NCI-H1436 (cell line): ENCODE data around the gene NES.

Experiments
- DNase-seq: peaks from one replicate; lab custom pipeline; 2025; lab: John Stamatoyannopoulos, UW

NES gene

GRCh38 chr1:156703741-156704140 is 26.5 kb upstream of the NES start:
- no peak for DNase-seq

- no peak for DNase-seq
Observed at GRCh38 chr1:156703336-156703735, 26.1 kb upstream of the NES start.

DNA sequence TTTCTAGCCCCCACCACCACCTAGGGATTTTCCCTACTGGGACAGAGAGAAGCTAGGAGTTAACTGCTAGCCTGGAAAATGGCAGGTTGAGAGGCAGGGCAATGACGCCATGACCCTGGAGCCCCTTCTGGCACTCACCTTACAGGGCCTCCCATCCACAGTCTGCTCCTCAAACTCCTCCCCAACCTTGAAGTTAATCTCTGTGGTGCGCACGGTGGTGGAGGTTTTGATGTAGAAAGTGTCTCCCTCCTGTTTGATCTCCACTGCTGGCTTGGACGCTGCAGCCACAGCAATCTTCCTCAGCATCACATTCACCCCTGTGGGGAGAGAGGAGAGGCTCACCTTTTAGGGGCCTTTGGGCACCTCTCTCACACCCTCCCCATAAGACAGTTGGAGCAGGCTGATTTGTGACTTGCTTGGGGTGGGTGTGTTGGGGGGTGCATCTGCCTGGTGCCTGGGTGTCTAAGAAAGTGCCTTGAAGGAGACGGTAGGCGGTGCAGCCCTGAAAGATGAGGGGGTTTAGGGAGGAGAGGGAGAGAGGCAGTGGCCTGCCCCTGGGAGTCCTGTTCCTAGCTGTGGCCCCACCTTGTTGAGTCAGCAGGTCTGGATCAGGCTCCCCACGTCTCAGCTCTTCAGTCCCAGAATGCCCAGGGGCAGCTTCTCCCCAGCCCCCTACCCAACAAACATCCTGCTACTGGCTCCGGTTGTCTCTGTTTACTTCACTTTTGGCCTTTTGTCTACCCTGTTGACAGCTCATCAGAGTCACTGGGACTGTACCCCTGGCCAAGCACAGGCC is 23.7 kb upstream of the NES start:
- no peak for DNase-seq

- DNase-seq = no peak
Observed at GRCh38 chr1:156698995-156699394, 21.8 kb upstream of the NES start.

GRCh38 chr1:156697481-156697880 is 20.3 kb upstream of the NES start:
- DNase-seq = no peak

DNA sequence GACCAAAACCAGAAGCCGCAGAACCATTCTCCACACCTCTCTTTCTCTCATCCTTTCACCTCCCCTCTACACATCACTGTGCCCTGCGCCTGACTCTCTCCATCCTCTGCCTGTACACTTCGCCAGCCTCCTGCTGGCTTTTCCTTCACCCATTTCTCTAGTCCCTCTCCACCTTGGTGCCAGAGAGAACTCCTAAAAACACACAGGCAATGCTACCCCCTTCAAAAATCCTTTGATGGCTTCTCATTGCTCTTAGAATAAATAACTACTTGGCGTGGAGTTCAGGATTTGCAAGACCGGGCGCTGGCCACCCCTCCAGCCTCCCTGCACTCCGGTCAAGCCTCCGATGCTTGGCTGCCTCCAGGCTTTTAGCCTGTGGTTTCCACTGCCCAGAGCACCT is 19.5 kb upstream of the NES start:
- DNase-seq = no peak

GRCh38 chr1:156694690-156694962 is 17.4 kb upstream of the NES start:
- DNase-seq = no peak

- DNase-seq = no peak
Observed at GRCh38 chr1:156693848-156694689, 16.9 kb upstream of the NES start.

DNA sequence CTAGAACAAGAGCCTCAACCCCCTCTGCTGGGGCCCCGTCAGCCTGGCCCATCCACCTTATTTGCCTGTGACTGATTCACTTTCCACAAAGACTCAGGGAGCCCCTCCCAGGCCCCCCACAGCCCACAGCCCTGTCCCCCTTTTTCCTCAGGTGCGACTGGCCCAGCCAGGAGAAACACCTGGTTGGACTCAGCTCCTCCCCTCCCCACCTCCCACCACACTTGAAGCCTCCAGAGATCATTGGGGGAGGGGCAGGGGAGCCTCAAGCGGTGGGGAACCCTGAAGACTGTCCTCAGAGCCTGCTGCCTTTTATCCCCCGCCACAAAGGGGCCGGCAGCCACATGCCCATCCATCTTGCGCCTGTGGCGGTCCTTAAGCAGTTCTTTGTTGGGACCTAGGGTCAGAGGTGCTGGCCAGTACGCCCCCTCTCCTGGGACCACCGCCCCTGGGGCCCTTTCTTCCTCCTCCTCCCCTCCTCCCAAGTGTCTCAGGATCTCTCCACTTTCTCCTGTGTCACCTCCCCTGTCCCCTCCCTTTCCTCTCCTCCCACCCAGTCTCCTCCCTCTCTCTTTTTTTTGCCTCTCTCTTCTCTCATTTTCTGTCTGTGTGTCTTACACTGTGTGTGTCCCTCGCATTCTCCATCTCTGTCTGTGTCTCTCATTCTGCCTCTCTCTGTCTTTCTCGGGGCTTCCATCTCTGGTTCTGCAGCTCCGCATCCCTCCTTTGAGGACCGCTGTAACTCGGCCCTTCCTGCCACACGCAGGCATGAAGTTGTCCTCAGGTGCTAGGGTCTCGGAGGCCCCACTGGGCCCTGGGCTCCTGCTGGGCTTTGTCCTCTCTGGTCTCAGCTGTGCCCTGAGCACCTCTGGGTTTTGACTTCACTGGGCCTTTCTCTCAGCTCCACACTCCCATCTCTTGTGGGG is 16.0 kb upstream of the NES start:
- peak; percentile 92 for DNase-seq

- no peak for DNase-seq
Observed at GRCh38 chr1:156692441-156692924, 15.3 kb upstream of the NES start.

DNA sequence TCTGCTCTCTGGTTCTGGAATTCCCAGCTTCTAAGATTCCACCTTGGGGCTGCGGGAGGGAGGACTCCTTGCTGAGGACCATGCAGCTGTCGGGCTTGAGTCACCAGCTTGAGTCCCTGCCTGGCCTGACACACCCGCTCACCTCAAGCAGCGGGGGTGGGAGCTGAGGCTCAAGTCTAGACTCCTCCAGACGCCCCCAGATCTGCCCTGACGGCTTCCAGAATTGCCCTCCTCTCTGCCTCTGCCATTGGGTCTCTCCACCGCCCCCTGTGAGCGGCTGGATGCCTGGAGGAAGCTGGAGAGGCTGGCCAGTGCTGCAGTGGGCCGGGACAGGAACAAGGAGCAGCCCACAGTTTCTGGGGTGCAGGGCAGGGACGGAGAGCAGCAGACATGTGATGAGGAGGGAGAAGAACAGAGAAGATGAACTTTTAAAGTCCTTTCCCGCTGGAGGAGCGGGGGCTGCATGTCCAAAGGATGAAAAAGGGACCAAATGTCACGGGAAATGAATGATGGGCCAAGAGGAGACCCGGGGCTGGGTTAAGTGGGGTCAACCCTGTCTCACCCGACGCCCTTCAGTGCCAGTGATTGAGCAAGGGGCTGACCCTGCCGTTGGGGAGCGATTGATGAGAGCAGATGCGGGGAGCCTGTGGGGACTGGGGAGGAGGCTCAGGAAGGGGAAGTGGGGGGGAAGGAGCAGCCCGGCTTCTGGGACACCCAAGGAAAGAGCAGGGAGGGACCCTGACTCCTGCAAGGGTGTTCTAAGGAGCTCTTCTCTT is 14.6 kb upstream of the NES start:
- DNase-seq = no peak

GRCh38 chr1:156691191-156691590 is 14.0 kb upstream of the NES start:
- no peak for DNase-seq

- DNase-seq = no peak
Observed at GRCh38 chr1:156690675-156691036, 13.4 kb upstream of the NES start.

- peak; percentile 15 for DNase-seq
Observed at GRCh38 chr1:156689953-156690674, 12.9 kb upstream of the NES start.

DNA sequence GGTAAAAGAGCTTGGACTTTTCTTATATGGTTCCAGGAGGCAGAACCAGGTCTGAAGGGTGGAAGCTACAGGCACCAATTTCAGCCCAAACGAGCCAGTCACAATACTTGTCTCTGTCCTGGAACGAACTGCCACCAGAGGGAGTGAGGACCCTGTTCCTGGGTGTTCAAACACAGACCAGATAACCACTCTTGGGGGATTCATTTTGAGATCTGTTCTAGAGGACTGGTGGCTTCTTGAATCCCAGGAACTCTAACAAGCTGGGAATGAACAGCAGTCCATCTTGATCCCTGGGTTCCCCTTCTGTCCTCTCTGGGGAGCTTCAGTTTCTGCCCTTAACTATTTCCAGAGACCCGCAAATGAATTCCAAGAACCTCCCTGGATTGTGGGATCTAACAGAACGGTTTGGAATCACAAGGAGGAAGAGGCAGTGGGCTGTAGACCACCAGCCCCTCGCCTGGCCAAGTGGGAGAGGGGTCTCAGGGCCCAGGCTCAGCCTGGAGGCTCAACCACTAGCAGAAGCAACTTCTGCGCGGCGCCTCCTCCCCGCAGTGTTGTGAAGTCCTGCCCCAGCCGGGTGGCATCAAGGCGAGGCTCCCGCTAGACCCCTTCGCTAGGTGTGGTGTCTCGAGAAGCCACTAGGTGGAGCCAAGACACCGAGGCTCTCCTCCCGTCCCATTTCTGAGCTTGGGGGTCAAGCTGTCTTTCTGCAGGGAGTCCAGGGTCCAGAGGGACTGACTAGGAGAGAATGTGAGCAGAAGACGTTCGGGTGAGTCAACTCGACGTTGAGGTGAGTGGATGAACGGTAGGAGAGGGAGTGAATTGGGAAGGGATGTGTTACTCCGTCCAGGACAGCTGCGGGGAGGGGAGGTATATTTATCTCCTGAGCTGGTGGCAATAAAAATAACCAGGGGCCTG is 12.1 kb upstream of the NES start:
- DNase-seq = peak; percentile 79

DNA sequence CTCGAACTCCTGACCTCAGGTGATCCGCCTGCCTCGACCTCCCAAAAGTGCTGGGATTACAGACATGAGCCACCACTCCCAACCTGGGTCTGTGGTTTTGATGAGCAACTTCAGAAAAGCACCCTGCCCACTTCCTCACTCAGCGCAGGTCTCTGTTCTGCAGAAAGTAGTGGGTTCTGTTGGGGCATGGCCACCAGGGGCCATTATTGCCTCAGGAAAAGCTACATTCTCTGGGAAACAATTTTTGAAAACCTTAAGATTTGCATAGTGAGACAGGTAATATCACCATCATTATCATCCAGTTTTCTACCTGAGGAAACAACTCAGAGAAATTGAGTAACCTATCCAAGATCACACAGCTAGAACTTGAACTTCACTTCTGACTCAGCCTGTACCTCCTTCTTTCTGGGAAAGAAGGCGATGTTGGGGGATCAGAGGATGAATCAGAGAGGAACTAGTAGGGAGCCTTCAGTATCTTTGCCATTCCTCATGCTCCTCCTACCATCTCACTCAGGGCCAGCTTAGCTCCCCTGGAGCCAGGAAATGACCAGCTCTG is 7.1 kb upstream of the NES start:
- DNase-seq = no peak

DNA sequence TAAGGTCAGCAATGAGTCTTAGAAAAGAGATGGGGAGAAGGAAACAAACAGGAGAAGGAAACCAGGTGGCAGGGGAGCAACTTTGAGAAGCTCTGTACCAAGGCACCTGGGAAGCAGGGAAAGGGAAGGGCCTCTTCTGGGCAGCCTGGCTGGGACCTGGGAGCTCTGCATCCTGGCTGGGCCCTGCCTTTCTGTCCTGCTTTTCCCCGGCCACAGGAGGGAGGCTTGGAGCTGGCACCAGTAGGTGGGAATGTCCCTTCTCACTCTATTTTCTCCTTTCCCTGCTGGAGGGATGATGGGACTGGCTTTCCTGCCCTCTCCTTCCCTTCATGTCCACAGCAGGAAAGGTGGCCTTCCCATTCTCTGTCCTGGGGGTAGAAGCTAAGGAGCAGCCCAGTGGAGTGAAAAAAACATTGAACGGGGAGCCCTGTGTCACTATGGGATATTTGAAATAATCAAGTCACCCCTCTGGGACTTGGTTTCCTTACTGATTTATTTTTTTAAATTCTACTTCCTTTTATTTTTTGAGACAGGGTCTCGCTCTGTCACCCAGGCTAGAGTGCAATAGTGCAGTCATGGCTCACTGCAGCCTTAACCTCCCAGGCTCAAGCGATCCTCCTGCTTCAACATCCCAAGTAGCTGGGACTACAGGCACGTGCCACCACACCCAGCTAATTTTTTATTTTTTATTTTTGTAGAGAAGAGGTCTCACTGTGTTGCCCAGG is 5.1 kb upstream of the NES start:
- DNase-seq = no peak

DNA sequence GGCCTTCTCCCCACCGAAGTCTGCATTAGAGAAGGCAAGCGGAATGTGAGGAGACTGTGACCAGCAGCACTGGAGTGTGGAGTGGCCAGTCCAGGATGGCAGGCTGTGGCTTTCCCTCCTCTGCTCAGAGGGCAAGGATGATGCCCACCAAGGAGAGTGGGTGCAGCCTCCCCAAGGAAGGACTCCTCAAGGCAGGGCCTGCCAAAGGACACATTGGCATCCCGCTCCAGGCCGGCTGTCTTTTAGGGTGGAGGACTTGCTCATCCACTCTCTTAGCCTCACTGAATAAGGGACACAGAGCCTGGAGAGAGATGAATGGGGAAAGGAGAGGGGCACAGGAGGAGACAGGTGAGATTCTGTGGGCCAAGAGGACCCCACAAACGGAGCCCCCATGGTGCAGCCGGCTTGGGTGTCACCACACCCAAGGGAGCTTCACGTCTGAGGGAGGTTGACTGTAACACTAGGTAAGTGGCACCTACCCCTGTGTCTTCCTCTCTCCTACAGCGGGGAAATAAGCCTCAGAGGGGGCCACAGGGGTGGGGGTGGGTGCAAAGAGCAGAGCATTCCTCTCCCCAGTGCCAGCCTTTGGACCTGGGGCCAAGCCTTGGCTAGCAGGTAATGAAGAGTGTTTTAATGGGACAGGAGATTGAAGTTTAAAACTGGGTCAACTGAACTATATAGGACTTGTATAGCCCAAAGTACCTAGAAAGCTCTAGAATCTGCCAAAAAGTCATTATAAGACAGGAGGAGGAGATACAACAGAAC is 4.2 kb upstream of the NES start:
- no peak for DNase-seq
